LoVo (cell line): ENCODE results near the gene TXNDC17.
"Not testable (repeated sequence)": the region's sequence is repeated elsewhere in the genome, so short reads cannot be mapped to it uniquely, and the experiment has no call there.

Experiments
- DNase-seq: peaks from one replicate; pipeline ENCODE4 v3.0.0-alpha.2; 2016; ENCODE audit warnings: low spot score

TXNDC17 gene

DNA sequence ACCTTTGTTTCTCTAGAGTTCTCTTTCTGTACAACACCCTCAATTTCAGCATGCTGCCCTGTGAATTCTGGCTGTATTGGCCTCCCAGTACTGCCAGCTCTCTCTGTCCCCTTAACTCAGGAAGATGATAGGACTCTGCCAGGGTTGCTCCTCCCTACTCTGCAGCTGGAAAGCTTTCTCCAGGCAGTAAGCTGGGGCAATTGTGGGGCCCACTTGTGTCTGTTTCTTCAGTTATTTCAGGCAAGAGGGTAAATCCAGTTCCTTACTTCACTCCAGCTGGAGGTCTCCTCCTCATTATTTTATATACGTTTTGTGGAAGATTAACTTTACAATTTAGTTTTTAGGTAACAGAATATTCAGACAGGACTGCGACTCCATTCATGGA lies 20.6 kb downstream of the TXNDC17 start:
- DNase-seq, result no peak

DNA sequence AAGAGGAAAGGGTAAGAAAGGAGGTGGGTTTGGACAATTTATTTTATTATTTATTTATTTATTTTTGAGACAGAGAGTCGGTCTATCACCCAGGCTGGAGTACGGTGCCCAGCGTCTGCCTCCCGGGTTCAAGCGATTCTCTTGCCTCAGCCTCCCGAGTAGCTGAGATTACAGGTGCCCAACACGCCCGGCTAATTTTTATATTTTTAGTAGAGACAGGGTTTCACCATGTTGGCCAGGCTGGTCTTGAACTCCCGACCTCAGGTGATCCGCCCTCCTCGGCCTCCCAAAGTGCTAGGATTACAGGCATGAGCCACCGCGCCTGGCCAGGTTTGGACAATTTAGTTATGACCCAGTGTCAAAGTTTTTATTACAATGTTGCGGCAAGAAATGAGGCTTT lies 22.3 kb downstream of the TXNDC17 start:
- not testable (repeated sequence) for DNase-seq

DNA sequence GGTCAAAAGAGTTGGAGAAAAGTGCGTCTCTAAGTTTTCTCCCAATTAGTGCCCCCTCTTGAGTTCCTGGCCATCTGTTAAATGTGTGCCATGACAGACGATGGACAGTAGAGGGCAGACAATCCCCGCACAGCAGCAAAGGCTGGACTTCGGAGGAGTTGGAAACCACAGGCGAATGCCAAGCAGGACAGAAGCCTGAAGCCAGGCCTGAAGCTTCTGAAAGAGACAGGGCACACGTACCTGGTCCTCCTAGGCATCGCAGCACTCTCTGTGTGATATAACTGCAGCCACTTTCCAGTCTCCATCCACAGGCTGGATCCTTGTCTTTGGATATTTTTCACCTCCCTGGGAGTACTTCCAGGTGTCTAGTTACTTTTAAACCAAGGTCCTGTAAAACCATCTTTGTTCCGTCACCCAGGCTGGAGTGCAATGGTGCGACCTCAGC lies 25.2 kb downstream of the TXNDC17 start:
- peak; percentile 74 for DNase-seq

DNA sequence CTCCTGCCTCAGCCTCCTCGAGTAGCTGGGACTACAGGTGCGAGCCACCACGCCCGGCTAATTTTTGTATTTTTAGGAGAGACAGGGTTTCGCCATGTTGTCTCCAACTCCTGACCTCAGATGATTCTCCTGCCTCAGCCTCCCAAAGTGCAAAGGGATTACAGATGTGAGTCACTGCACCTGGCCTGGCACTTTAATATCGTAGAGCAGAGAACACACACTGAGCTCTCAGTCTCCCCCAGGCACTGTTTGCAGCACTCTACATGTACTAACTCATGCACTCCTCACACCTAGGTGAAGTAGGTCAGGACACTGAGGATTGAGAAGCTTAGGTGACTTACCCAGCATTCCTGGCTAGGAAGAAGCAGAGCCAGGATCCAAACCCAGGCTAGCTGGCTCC lies 25.7 kb downstream of the TXNDC17 start:
- DNase-seq, result no peak

DNA sequence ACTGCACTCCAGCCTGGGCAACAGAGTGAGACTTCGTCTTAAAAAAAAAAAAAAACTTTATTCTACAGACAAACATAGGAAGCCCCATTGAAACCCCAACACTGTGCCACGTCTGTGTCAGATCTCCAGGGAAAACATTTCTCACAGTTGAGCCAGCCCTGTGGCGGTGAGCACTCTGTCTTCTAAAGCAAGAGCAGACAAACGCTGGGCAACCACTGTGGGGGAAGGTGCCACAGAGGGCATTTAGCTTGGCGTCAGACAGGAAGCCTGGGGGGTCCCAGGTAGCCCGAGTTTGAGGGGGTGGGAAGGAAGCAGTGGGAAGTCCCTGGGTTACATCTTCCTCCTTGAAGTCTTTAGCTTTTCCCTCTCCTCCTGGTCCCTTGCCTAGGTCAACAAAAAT lies 26.7 kb downstream of the TXNDC17 start:
- no peak for DNase-seq

DNA sequence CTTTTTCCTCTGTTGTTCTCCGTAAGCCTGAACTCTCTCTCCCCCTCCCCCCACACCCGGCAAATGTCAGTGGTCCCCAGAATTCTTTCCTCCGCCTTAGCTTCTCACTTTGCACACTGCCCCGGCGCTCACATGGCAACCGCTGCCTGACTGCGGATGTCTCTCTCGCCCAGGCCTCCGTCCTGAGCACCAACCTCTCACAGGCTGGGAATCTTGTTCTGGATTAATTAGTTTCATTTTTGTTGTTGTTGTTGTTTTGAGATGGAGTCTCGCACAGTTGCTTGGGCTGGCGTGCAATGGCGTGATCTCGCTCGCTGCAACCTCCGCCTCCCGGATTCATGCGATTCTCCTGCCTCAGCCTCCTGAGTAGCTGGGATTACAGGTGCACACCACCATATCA lies 27.4 kb downstream of the TXNDC17 start:
- no peak for DNase-seq

DNA sequence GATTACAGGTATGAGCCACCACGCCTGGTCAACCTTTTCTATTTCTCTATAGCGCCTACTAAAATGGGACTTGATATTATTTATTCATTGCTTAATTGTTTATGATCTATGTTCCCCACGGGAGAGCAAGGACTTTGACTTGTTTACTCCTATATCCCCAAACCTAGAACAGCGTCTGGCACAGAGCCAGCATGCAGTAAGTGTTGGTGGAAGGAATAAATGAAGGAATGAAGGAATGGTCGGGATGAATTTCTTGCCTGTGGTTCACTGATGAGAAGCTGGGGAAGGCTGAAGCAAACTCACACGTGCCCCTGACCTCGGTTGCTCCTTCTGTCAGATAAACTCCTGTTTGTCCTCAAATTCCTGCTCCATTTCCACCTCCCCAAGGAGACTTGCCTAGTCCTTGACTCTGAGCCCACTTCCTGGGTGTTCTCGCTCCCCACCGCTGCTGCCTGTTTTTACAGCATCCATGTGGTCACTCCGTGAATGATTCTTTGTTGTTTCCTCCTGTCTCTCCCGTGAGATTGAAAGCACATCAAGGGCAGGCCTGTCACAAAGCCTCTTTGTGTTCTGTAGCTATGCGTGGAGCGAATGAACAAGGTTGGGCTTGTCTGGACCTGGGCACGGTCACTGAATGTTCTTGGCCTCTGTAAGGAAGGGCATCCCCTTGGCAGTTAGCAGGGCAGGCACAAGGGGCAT lies 28.0 kb downstream of the TXNDC17 start:
- no peak for DNase-seq

DNA sequence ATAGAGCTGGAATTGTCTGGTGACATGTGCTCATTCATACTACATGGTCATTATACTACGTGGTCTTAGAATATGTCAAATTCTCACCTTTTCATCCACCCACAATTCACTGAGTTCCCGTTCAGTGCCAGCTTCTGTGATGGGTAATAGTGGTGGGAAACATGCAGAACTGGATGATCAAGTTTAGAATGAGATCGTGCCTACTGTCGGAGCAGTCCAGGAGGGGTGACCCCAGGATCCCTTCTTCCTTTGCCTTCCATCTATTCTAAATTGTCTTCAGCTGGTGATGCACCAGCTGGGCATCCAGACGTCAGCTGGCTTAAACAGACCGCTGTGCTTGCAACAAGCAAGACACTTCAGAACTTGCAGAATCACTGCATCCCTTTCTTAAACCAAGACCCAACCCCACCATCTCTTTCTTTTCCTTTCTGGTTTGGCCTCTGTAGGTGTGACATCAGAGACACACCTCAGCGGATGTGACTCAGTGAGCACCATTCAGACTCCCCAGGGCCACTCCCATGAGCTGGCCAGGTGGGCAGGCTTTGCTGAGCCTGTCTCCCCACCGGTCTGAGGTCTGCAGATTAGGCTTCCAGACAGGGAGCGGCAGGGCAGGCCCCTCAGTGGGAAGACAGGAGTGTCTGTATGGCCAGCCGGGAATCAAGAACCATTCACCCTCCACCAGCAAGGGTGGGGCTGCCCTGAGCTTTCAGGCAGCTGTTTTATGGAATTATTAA lies 28.8 kb downstream of the TXNDC17 start:
- peak; percentile 89 for DNase-seq

DNA sequence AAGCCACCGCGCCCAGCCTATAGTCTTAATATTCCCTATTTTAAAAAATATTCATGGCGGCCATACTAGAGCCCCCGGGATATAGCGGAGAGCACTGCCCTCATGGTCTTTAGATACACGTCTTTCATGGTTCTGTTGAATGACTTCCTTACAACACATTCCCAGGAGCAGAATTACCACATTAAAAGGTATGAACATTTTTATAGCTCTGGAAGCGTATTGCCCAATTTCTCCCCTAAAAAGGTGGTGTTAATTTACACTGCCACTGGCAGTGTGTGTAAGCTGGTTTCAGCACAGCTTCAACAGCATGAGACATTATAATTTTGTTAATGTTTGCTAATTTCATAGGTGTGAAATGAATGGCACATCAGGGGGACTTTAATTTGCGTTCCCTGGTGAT lies 29.7 kb downstream of the TXNDC17 start:
- DNase-seq, result no peak

DNA sequence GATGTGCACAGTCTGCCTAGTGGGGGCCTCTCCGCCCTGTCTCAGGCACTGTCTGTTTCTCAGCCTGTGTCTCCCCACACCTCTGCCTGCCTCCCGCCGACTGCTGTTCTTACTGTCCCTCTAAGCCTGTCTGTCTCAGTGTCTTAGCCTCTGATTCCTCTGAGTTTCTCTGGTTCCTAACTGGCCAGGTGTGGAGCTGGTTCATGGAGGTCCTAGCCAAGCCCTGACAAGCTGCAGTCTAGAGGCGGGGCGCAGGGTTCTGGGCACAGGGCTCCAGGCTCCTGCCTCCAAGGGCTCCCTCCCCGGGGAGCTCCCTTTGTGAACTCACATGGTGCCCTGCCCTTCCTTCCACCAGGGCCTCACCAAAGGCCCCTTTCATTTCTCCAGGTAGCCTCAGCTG lies 30.1 kb downstream of the TXNDC17 start:
- DNase-seq, result no peak

DNA sequence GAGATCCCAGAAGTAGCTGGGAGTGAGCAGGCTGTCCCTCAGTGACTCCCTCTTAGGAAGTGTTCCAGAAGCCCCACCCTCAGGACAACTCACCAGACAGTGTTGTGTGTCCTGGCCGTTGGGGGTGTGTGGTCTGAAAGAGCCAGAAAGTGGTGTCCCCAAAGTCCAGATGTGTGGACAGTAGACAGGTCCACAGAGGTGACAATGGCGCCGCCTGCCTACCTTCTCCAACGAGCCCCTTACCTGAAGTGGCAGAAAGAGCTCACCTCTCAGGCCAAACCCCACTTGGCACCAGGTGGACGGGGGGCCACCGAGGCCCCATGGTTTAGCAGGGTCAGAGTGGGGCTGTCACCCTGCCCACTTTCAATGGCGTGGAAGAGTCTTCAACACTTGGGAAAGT lies 30.6 kb downstream of the TXNDC17 start:
- no peak for DNase-seq

DNA sequence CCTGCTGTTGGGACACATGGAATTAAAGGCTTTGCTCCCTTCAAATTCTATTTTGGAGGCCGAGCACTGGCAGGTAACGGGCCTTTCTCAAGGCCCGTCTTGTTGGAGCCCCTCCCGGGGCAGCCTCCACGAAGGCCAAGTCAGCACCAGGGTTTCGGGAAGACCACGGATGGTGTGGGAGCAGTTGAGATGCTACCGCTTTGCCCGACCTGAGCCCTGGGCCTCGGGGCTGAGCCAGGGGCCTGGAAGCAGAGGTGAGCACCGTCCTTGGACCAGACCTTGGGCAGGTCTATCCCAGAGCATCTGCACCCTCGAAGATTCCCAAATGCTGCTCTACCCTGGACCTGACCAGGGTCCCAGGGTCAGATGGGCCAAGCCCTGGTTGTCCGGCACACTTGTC lies 33.7 kb downstream of the TXNDC17 start:
- DNase-seq, result no peak

DNA sequence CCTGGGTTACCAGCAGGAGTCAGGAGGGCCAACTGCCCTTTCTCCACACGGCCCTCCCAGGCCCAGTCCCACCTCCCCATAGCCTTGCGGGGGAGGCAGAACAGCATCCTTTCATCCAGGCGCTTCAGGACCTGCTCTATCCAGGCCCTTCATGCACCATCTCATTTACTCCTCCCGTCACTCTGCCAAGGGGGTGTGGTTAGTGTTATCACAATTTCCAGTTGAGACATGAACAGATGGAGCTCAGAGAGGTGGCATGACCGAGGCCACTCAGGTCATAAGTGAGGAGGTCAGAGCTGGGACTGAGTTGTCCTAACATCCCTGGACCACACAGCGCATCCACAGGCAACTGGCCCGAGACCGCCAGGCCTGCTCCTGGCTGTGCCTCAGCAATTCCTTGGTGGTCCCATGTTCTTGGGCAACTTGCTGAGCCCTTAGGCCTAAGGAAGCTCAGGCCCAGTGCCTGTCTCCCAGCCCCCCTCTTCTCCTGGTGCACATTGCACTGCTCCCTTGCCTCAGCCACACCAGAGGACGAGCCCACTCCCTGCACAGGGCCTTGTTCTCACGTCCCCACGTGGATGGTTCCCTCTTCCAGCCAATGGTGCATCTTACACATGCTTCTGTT lies 34.5 kb downstream of the TXNDC17 start:
- DNase-seq, result no peak

DNA sequence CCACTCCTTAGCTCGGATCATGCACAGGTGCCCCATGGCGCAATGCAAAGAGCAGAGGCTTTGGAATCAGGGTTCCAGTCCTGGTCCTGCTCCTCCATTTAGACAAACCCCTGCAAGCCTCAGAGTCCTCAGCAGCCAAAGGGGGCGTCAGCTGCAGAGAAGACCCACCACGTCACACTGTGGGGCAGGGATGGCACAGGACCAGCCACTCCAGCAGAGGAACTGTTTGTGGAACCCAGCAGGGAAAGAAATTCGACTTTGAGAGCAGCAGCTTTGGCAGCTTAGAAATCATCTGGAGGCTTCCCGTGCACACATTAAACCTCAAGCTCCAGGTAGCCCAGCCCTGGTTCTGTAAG lies 35.9 kb downstream of the TXNDC17 start:
- DNase-seq, result no peak

DNA sequence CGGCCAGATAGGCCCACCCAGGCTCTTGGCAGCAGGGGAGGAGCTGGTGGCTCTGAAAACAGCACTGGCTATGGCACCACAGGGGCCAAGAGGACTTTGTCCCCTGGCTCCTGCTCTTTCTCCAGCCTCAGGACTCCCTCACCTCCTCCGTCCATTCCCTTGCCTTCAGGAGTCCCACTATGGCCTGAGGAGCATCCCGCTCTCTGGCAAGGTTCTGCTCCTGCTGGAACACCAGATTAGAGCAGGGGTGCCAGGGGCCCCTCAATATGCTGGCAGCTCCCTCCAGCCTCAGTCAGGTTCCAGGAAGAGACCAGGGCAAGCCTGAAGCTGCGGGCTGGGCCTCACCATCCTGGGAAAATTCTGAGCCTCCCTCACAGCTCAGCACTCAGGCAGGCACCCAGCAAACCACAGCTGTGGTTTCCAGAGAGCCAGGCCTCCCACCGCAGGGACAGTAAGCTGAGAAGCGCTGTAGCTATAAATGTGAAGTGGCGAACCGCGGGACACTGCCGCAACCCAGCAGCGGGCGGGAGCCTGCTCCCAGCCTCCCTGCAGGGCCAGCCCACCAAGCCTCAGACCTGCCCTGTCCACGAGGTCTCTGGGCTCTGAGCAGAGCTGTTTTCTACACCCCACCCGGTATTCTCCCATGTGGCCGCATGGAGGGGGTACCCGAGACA lies 36.4 kb downstream of the TXNDC17 start:
- no peak for DNase-seq

DNA sequence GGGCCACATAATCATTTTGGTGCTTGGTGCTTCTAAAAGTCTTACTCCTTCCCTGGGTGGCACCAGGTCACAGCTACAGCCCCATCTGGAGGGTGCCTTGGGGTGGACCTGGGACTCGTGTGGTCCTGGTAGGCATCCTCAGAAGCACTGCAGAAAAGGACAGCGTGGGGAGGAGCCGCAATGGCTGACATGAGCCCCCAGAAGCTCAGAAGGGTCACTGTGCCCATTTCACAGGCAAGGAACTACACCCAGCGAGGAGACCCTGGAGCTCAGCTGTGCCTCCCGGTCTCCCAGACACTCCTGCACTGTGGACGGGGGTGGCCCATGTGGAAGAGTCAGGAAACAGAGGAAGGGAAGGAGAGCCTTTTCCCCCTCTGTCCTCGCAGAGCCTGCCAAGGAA lies 37.1 kb downstream of the TXNDC17 start:
- no peak for DNase-seq

DNA sequence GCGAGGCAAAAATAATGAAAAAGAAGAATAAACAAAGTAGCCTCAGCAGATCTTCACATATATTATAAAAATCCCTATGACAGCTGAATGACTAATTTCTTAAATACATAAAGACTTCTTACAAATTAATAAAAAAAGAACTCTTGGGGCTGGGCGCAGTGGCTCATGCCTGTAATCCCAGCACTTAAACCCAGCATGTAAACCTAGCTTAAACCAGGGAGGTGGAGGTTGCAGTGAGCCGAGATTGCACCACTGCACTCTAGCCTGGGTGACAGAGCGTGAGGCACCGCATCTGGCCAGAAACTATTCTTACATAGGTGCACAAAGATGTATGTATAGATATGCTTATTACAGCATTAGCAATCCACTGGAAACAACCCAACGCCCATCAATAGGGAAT lies 38.4 kb downstream of the TXNDC17 start:
- DNase-seq, result no peak

DNA sequence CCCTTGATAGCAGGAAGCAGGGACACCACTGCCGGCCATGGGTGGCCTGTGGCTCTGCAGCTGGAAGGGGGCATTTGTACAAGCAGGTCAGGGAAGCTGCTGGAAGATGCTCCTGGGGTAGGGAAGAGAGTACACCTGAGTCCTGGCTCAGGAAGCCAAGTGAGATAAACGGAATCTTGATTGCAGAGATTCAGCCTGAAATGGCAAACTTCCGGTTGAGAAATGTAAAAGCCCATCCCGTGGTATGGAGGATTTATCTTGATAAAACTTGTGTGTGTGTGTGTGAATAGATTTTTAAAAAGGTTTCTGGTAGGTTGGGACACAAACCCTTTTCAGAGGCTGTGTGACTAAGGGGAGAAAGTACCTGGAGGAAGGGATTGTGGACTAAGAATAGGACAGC lies 40.3 kb downstream of the TXNDC17 start:
- DNase-seq, result no peak

DNA sequence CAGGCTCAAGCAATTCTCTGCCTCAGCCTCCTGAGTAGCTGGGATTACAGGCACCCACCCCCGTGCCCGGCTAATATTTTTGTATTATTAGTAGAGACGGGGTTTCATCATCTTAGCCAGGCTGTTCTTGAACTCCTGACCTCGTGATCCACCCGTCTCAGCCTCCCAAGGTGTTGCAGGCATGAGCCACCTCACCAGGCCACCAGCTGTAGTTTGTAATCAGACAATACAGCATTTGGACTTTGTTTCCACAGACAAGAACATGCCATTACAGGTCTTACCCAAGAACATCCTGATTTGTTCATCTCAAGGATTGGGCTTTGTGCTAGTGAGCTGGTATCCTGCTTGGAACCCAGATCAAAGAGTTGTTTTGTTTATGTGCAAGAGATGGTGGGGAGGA lies 40.8 kb downstream of the TXNDC17 start:
- DNase-seq, result no peak

DNA sequence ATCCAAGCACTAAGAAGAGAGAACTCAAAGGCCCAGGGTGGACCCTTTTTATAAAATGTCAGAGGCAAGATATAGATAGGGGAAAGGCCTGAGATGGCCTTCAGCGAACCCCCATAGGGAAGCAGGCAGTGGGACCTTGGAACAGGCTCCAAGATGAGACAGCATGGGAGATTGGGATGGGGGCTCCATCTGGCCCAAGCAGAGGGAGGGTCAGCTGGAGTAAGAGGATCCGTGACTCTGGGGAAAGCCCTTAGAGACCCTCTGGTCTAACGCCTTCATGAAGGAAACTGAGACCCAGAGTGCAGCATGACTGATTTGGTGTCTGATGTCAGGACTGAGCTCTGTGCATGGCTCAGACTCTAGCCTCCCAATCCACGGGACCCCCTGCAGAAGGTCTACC lies 41.5 kb downstream of the TXNDC17 start:
- DNase-seq, result no peak

DNA sequence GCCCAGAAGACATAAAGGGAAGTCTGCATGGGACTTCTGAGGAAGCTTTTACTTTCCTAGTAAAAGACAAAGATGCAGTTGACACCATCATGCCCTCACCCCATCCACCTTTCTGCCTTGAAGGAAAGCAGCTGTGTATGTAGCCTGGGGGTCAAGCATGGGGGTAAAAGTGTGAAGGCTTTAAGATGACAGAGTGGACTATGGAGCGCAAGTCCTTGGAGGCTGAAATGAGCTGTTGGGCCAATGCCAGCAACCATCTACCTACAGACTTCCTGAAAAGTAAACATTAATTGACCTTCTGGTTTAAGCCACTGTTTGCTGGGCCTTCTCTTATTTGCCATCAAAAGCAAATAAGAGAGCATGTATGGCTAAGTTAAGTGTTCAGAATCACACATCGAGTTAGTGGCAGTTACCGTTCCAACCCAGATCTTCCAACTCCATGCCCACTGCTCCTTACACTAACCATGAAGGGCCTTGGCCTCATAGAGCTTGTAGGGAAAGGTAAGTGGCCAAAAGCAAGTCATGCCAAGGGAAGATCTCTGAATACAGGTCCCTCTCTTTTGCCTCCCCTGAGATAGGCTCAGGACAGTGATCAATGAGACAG lies 42.3 kb downstream of the TXNDC17 start:
- DNase-seq, result no peak

DNA sequence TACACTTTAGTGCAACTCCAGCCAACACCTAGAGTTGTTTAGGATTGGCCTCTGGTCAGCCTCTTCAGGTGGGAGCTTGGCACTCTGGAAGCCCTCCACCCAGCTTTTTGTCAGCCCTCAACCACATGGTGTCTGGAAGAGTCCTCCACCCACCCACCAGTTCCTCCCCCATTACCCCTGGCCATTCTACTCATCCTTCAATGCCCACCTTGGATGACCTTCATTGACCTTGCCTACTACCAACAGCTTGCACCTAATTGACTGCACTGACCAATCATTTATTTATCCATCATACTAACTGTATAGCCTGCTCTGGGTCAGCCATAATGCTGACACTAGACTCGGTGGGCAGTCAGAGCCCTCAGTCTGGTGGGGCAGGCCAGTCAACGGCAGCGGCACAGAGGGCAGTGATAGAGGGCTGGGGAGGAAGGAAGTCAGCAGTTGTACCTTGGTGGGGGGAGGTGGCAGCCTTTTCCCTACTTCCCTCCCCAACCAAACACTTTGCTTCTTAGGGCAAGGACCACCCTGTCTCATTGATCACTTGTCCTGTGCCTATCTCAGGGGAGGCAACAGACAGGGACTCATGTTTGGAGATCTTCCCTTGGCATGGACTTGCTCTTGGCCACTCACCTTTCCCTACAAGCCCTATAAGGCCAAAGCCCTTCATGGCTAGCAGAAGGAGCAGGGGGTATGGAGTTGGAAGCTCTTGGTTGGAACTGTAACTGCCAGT lies 43.0 kb downstream of the TXNDC17 start:
- no peak for DNase-seq
